Keratinocyte (primary cell): ENCODE measurements around the gene C19orf25. TPM values are rescaled to one million over a fixed set of nuclear protein-coding genes. Genes with fewer than 3 reads are reported as not detected.

Source experiments
- DNase-seq: peaks from one replicate; pipeline ENCODE4 v3.0.0-alpha.2; 2011; ENCODE audit warnings: low read depth, missing footprints, low spot score
- FAIRE-seq: peaks from 2 replicates; lab custom pipeline; 2011; peaks lifted over from hg19 to GRCh38; lab: Jason Lieb, UNC
- H2AFZ ChIP-seq: 2 replicates; pipeline ENCODE4 v1.6.0; 2012; ENCODE audit warnings: low read length, control low read depth, inconsistent platforms; ENCODE audit not compliant: control insufficient read depth
- H3K27ac ChIP-seq: 2 replicates; pipeline ENCODE4 v1.5.1; 2011; ENCODE audit warnings: low read length; ENCODE audit not compliant: control insufficient read depth, insufficient read depth
- H3K27me3 ChIP-seq: 3 replicates; pipeline ENCODE4 v1.6.0; 2011; ENCODE audit warnings: low read length; ENCODE audit not compliant: control insufficient read depth, insufficient read depth; ENCODE audit errors: extremely low read depth
- H3K36me3 ChIP-seq, 2 experiments: 2 replicates in 1 of 2; 3 replicates in 1 of 2; pipeline ENCODE4 v1.5.1; 2011; ENCODE audit warnings: low read length in 2 of 2, mild to moderate bottlenecking in 1 of 2; ENCODE audit not compliant: control insufficient read depth in 2 of 2, insufficient read depth in 2 of 2; ENCODE audit errors: extremely low read depth in 1 of 2
- H3K4me1 ChIP-seq: 3 replicates; pipeline ENCODE4 v1.5.1; 2011; ENCODE audit warnings: low read length; ENCODE audit not compliant: control insufficient read depth, insufficient read depth; ENCODE audit errors: extremely low read depth
- H3K4me2 ChIP-seq: 3 replicates; pipeline ENCODE4 v1.6.0; 2011; ENCODE audit warnings: low read depth, low read length; ENCODE audit not compliant: control insufficient read depth, insufficient read depth; ENCODE audit errors: extremely low read depth
- H3K4me3 ChIP-seq, 3 experiments: fragments of 200-600 bp in 1 of 3; sonication (generic) in 1 of 3; 2 replicates in 2 of 3; 3 replicates in 1 of 3; pipeline ENCODE4 v1.5.1; 2011 to 2016; ENCODE audit warnings: low read length in 3 of 3, mild to moderate bottlenecking in 3 of 3, control low read depth in 2 of 3, inconsistent platforms in 1 of 3, low read depth in 1 of 3, mixed read lengths in 1 of 3, mixed run types in 1 of 3, moderate library complexity in 1 of 3; ENCODE audit not compliant: control insufficient read depth in 2 of 3, insufficient read depth in 2 of 3; ENCODE audit errors: extremely low read depth in 1 of 3
- H3K79me2 ChIP-seq: 2 replicates; pipeline ENCODE4 v1.6.0; 2012; ENCODE audit warnings: low read length; ENCODE audit not compliant: control insufficient read depth, insufficient read depth
- H3K9ac ChIP-seq: 3 replicates; pipeline ENCODE4 v1.6.0; 2011; ENCODE audit warnings: low read length; ENCODE audit not compliant: control insufficient read depth, insufficient read depth; ENCODE audit errors: extremely low read depth
- H3K9me1 ChIP-seq: 3 replicates; pipeline ENCODE4 v1.6.0; 2011; ENCODE audit warnings: low read length; ENCODE audit not compliant: control insufficient read depth, insufficient read depth; ENCODE audit errors: extremely low read depth
- H3K9me3 ChIP-seq: 2 replicates; pipeline ENCODE4 v1.5.1; 2012; ENCODE audit warnings: low read depth, low read length; ENCODE audit not compliant: control insufficient read depth
- H4K20me1 ChIP-seq: 3 replicates; pipeline ENCODE4 v1.6.0; 2011; ENCODE audit warnings: low read length; ENCODE audit not compliant: control insufficient read depth, insufficient read depth; ENCODE audit errors: extremely low read depth
- EZH2 ChIP-seq: IDR thresholded peaks from one replicate; pipeline ENCODE4 v1.6.1; 2012; ENCODE audit warnings: inconsistent platforms, mild to moderate bottlenecking, low read length, moderate library complexity
- dilution Hi-C: fragments of 300-500 bp; cut with MboI; formaldehyde crosslinking; loops from one replicate; pipeline ENCODE4 v1.7.0; 2020; ENCODE audit warnings: low sequenced_read_pairs; ENCODE audit not compliant: extremely low pct_ligation_motif_present
- polyA plus RNA-seq, 5 experiments: library from polyadenylated mRNA; depleted of rRNA in 3 of 5; stranded (reverse) in 3 of 5; stranded (forward) in 1 of 5; unstranded in 1 of 5; fragments of >200 nt; gene quantifications; 1 replicate in 1 of 5; 2 replicates in 3 of 5; 3 replicates in 1 of 5; pipeline versions ENCODE4 v1.2.1 to v1.2.3, GENCODE V29; 2011 to 2012; ENCODE audit warnings: missing spikeins in 2 of 5, low read depth in 1 of 5, low replicate concordance in 1 of 5
- TF ChIP-seq, protein P1 (sequence below), 3 experiments: IDR thresholded peaks in 1 of 3; conservative IDR thresholded peaks in 1 of 3; optimal IDR thresholded peaks in 1 of 3; 2 replicates in 2 of 3; 3 replicates in 1 of 3; pipeline versions ENCODE3 to v1.5.1; 2011; ENCODE audit warnings: low read length in 3 of 3, mild to moderate bottlenecking in 3 of 3, moderate library complexity in 2 of 3, control low read depth in 1 of 3, inconsistent platforms in 1 of 3; ENCODE audit not compliant: insufficient read depth in 2 of 3; ENCODE audit errors: extremely low read depth in 1 of 3

C19orf25 gene
- polyA plus RNA-seq, 1 donor (not counting 4 experiments of a cell fraction or from before 2014, with no cell fraction given): 11.2 TPM

DNA sequence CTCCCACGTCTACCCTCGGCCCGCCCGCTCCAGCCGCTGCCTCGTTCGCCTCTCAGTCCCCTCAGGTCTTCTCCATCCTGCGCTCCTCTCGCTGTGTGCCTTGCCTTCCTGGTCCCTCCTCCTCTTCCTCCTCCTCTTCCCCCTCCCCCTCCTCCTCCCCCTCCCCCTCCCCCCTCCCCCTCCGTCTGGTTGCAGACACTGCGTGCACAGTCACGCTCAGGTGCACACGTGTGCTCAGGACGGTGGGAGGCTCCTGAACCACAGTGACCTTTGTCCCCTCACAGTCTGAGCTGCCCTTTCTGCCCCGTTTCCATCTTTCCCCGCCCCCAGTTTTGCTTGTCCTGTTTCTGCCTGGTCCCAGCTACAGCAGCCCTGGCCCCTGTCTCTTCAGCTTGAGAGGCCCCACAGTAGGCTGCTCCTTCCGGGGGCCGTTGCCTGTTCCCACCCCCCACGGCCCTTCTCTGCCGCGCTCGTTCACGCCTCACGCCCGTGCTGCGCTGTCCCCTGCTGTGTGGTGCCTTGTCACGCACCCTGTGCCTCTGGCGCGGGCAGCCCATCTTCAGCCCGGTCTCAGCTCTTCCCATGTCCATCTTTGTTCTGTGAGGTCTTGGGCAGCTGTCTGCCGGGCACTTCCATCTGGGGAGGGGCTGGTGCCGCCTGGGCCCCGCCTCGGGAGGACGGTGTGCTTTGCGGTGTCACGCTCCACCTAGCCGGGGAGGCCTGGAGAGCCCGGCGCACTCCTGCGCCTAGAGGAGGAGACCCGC lies 54.6 kb downstream of the C19orf25 start:
- H3K4me2 ChIP-seq: peak overlapping the region; percentile 60
- no peak for TF ChIP-seq EZH2
- TF ChIP-seq, protein P1, sequence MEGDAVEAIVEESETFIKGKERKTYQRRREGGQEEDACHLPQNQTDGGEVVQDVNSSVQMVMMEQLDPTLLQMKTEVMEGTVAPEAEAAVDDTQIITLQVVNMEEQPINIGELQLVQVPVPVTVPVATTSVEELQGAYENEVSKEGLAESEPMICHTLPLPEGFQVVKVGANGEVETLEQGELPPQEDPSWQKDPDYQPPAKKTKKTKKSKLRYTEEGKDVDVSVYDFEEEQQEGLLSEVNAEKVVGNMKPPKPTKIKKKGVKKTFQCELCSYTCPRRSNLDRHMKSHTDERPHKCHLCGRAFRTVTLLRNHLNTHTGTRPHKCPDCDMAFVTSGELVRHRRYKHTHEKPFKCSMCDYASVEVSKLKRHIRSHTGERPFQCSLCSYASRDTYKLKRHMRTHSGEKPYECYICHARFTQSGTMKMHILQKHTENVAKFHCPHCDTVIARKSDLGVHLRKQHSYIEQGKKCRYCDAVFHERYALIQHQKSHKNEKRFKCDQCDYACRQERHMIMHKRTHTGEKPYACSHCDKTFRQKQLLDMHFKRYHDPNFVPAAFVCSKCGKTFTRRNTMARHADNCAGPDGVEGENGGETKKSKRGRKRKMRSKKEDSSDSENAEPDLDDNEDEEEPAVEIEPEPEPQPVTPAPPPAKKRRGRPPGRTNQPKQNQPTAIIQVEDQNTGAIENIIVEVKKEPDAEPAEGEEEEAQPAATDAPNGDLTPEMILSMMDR (optimal IDR thresholded peaks at IDR 0.05 in 1 of 3, IDR thresholded peaks at IDR 0.05 in 1 of 3, conservative IDR thresholded peaks at IDR 0.05 in 1 of 3; ENCODE audit: extremely low read depth in 1 of 3, insufficient read depth in 2 of 3, low read length in 3 of 3): no peak
- dilution Hi-C loops: no loop called here
- peaks cover 19% of the 10 kb centered on the region for H4K20me1 ChIP-seq
- FAIRE-seq (no peak), DNase-seq (no peak)
- H3K9me1 ChIP-seq: peaks cover 3% of the 10 kb centered on the region
- peak overlapping the region; percentile 53 for H3K27ac ChIP-seq
- H3K36me3 ChIP-seq: peaks cover 35 to 76% of the 10 kb centered on the region in 2 experiments
- no peaks in the 10 kb centered on the region for H3K9me3 ChIP-seq
- H3K9ac ChIP-seq: peak overlapping the region; percentile 52
- peaks cover 69% of the 10 kb centered on the region for H3K79me2 ChIP-seq
- no peaks in the 10 kb centered on the region for H3K27me3 ChIP-seq
- H3K4me3 ChIP-seq: peak overlapping the region in 1 of 3 experiments; percentile 33
- H2AFZ ChIP-seq: no peak overlapping the region
- peaks cover 17% of the 10 kb centered on the region for H3K4me1 ChIP-seq

DNA sequence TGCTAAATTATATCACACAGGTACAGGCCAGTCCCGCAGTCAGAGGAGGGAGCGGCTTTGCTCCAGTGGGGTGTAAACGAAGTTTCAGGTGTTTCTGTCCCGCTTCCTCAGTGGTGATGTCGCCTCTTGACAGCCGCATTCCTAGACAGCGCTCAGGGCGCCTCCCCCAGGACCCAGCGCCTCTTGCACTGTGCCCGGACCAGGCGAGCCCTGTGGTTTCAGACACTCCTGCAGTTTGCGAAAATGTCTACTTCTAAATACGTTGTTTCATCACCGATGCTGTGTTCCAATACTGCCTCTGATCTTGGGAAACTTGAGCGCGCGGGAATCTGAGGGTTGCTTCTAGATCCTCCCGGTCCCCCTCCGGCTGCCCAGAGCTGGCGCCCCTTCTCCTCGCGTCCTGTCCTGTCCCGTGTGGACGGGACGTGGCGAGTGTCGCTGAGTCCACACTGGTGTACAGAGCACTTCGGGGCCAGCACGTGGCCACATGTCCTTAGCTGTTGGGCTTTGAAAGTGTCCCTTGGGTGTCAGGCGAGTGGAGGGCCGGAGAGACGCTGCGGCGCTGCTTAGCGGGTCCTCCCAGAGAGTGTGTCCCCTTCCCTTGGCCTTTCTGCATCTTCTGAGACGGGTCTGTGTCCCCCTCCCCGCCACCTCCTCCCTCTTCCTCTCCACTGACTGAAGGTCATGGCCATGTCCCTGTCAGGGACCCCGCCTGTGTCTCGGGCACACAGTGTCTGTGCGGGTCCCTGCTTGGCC lies 55.4 kb downstream of the C19orf25 start:
- DNase-seq: no peak
- peaks cover 41 to 76% of the 10 kb centered on the region in 2 experiments for H3K36me3 ChIP-seq
- H3K9me3 ChIP-seq: no peaks in the 10 kb centered on the region
- H3K27me3 ChIP-seq: no peaks in the 10 kb centered on the region
- peaks cover 22% of the 10 kb centered on the region for H4K20me1 ChIP-seq
- no peak overlapping the region for H3K4me3 ChIP-seq
- no peak overlapping the region for H3K27ac ChIP-seq
- FAIRE-seq: no peak
- TF ChIP-seq, protein P1 (optimal IDR thresholded peaks at IDR 0.05 in 1 of 3, IDR thresholded peaks at IDR 0.05 in 1 of 3, conservative IDR thresholded peaks at IDR 0.05 in 1 of 3; ENCODE audit: extremely low read depth in 1 of 3, insufficient read depth in 2 of 3, low read length in 3 of 3): no peak
- TF ChIP-seq EZH2: no peak
- peaks cover 17% of the 10 kb centered on the region for H3K4me1 ChIP-seq
- no peak overlapping the region for H3K4me2 ChIP-seq
- peaks cover 70% of the 10 kb centered on the region for H3K79me2 ChIP-seq
- peaks cover 3% of the 10 kb centered on the region for H3K9me1 ChIP-seq
- no peak overlapping the region for H2AFZ ChIP-seq
- dilution Hi-C loops: no loop called here
- H3K9ac ChIP-seq: no peak overlapping the region

Other genes starting within 250 kb of the C19orf25 start
- gene CBARP, start 241.2 kb downstream of the C19orf25 start, polyA plus RNA-seq: 0.93 to 2.8 TPM (median 1.2 TPM) in 3 replicates
- 51.3 to 95.4 TPM (median 80.0 TPM) in 3 replicates for gene ATP5F1D, start 237.5 kb downstream of the C19orf25 start, polyA plus RNA-seq
- gene MIDN, start 230.6 kb downstream of the C19orf25 start, polyA plus RNA-seq: 4.7 to 14.1 TPM (median 6.8 TPM) in 3 replicates
- gene CIRBP, start 209.9 kb downstream of the C19orf25 start, polyA plus RNA-seq: 97.5 to 164 TPM (median 113 TPM) in 3 replicates
- 18.5 to 30.1 TPM (median 27.6 TPM) in 3 replicates for gene FAM174C, start 203.7 kb downstream of the C19orf25 start, polyA plus RNA-seq
- not detected in 3 replicates for gene EFNA2, start 193.3 kb downstream of the C19orf25 start, polyA plus RNA-seq
- gene NDUFS7, start 95.3 kb downstream of the C19orf25 start, polyA plus RNA-seq: 23.2 to 52.1 TPM (median 41.3 TPM) in 3 replicates
- gene GAMT, start 77.7 kb downstream of the C19orf25 start, polyA plus RNA-seq: 5.7 to 15.6 TPM (median 7.6 TPM) in 3 replicates
- gene DAZAP1, start 71.6 kb downstream of the C19orf25 start, polyA plus RNA-seq: 56.4 to 99.2 TPM (median 71.6 TPM) in 3 replicates
- 795 to 1,391 TPM (median 803 TPM) in 3 replicates for gene RPS15, start 40.8 kb downstream of the C19orf25 start, polyA plus RNA-seq
- 0.01 to 0.05 TPM (median 0.01 TPM) in 3 replicates for gene APC2, start 29.1 kb downstream of the C19orf25 start, polyA plus RNA-seq
- gene PCSK4, start 11.1 kb upstream of the C19orf25 start, polyA plus RNA-seq: 0.25 to 1.2 TPM (median 0.27 TPM) in 3 replicates
- gene REEP6, start 12.0 kb upstream of the C19orf25 start, polyA plus RNA-seq: 1.2 to 1.3 TPM (median 1.2 TPM) in 3 replicates
- 4.2 to 8.5 TPM (median 5.7 TPM) in 3 replicates for gene ADAMTSL5, start 33.8 kb upstream of the C19orf25 start, polyA plus RNA-seq
- 0.05 to 0.26 TPM (median 0.06 TPM) in 3 replicates for gene PLK5, start 44.9 kb upstream of the C19orf25 start, polyA plus RNA-seq
- 3.9 to 6.3 TPM (median 5.9 TPM) in 3 replicates for gene MEX3D, start 89.1 kb upstream of the C19orf25 start, polyA plus RNA-seq
- 16.6 to 27.4 TPM (median 21.9 TPM) in 3 replicates for gene MBD3, start 113.7 kb upstream of the C19orf25 start, polyA plus RNA-seq
- 136 to 468 TPM (median 327 TPM) in 3 replicates for gene UQCR11, start 126.2 kb upstream of the C19orf25 start, polyA plus RNA-seq
- gene TCF3, start 173.4 kb upstream of the C19orf25 start, polyA plus RNA-seq: 40.0 to 59.0 TPM (median 44.4 TPM) in 3 replicates